Endothelial cell of umbilical vein (primary cell): Measurements from ENCODE around the gene NCK2. TPM values are rescaled to one million over a fixed set of nuclear protein-coding genes. Genes with fewer than 3 reads are reported as not detected.
"Not testable (repeated sequence)": the region's sequence is repeated elsewhere in the genome, so short reads cannot be mapped to it uniquely, and the experiment has no call there.

ENCODE experiments used
- BruUV-seq: library from RNA; stranded (reverse); fragments of 400-500 nt; replicated peaks from 2 replicates; lab custom pipeline; 2021; lab: Mats Ljungman, UMichigan
- CTCF ChIA-PET: fragments of 300-600, 350-600 bp; sonication (Branson Sonifier 250); formaldehyde crosslinking; loops from one replicate; lab custom pipeline; 2021; ENCODE audit warnings: antibody characterized with exemption, inconsistent platforms; lab: Charles Lee
- POLR2A ChIA-PET: fragments of 300-600, 350-600 bp; sonication (Branson Sonifier 250); formaldehyde crosslinking; loops from one replicate; lab custom pipeline; 2021; ENCODE audit warnings: antibody characterized with exemption, inconsistent platforms; lab: Charles Lee
- DNase-seq: peaks from one replicate; pipeline ENCODE4 v3.0.0-alpha.2; 2011; ENCODE audit warnings: low read depth, low spot score
- FAIRE-seq: peaks from 2 replicates; lab custom pipeline; 2011; peaks lifted over from hg19 to GRCh38; lab: Jason Lieb, UNC
- H2AFZ ChIP-seq: 2 replicates; pipeline ENCODE4 v1.6.0; 2012; ENCODE audit warnings: low read depth, low read length, control low read depth, inconsistent platforms
- H3K27ac ChIP-seq: 2 replicates; pipeline ENCODE4 v1.5.1; 2011; ENCODE audit warnings: low read depth, mild to moderate bottlenecking, control low read depth, low read length, moderate library complexity; ENCODE audit not compliant: insufficient read depth
- H3K27me3 ChIP-seq, 2 experiments: 2 replicates each; pipeline versions ENCODE4 v1.6.0 to v1.6.1; 2011; ENCODE audit warnings: low read length in 2 of 2, mixed read lengths in 1 of 2; ENCODE audit not compliant: control insufficient read depth in 2 of 2, insufficient read depth in 2 of 2
- H3K36me3 ChIP-seq, 2 experiments: 2 replicates in 1 of 2; 3 replicates in 1 of 2; pipeline ENCODE4 v1.5.1; 2011; ENCODE audit warnings: low read length in 2 of 2, mild to moderate bottlenecking in 1 of 2, moderate library complexity in 1 of 2; ENCODE audit not compliant: control insufficient read depth in 2 of 2, insufficient read depth in 2 of 2; ENCODE audit errors: extremely low read depth in 1 of 2
- H3K4me1 ChIP-seq: 3 replicates; pipeline ENCODE4 v1.5.1; 2011; ENCODE audit warnings: mild to moderate bottlenecking, low read length; ENCODE audit not compliant: control insufficient read depth, insufficient read depth; ENCODE audit errors: extremely low read depth
- H3K4me2 ChIP-seq: 2 replicates; pipeline ENCODE4 v1.6.1; 2011; ENCODE audit warnings: low read length, control low read depth, mixed read lengths; ENCODE audit not compliant: insufficient read depth
- H3K4me3 ChIP-seq, 3 experiments: fragments of 200-600 bp in 1 of 3; sonication (generic), shearing (Covaris generic) in 1 of 3; replicated peaks in 1 of 3; 2 replicates each; pipeline ENCODE4 v1.5.1; 2011 to 2016; ENCODE audit warnings: control low read depth in 3 of 3, low read length in 3 of 3, mild to moderate bottlenecking in 2 of 3, inconsistent platforms in 1 of 3, low read depth in 1 of 3, moderate library complexity in 1 of 3; ENCODE audit not compliant: insufficient read depth in 1 of 3
- H3K79me2 ChIP-seq: 2 replicates; pipeline ENCODE4 v1.6.0; 2012; ENCODE audit warnings: low read length, inconsistent platforms; ENCODE audit not compliant: control insufficient read depth, insufficient read depth
- H3K9ac ChIP-seq: replicated peaks from 2 replicates; pipeline ENCODE3; 2011; ENCODE audit warnings: low read length, control low read depth; ENCODE audit not compliant: insufficient read depth; ENCODE audit errors: extremely low read depth
- H3K9me1 ChIP-seq: replicated peaks from 3 replicates; pipeline ENCODE4 v1.6.0; 2011; ENCODE audit warnings: mild to moderate bottlenecking, low read length; ENCODE audit not compliant: control insufficient read depth, insufficient read depth; ENCODE audit errors: extremely low read depth
- H3K9me3 ChIP-seq: replicated peaks from 2 replicates; pipeline ENCODE4 v1.5.1; 2012; ENCODE audit warnings: low read length, inconsistent platforms; ENCODE audit not compliant: control insufficient read depth, insufficient read depth
- H4K20me1 ChIP-seq: replicated peaks from 2 replicates; pipeline ENCODE3; 2011; ENCODE audit warnings: mild to moderate bottlenecking, low read length; ENCODE audit not compliant: control insufficient read depth, insufficient read depth; ENCODE audit errors: extremely low read depth
- EZH2 ChIP-seq: IDR thresholded peaks from 2 replicates; pipeline ENCODE4 v1.6.1; 2012; ENCODE audit warnings: borderline replicate concordance, low read depth, mild to moderate bottlenecking, moderate library complexity, low read length, inconsistent platforms; ENCODE audit not compliant: severe bottlenecking
- FOS ChIP-seq: IDR thresholded peaks from 2 replicates; pipeline ENCODE4 v1.6.1; 2011; ENCODE audit warnings: mild to moderate bottlenecking, low read length, moderate library complexity, borderline replicate concordance; ENCODE audit not compliant: insufficient read depth
- GATA2 ChIP-seq: IDR thresholded peaks from 2 replicates; pipeline ENCODE4 v1.7.0; 2011; ENCODE audit warnings: low read depth, mild to moderate bottlenecking, moderate library complexity, mixed read lengths, low read length; ENCODE audit not compliant: insufficient read length, insufficient read depth
- JUN ChIP-seq: IDR thresholded peaks from 2 replicates; pipeline ENCODE4 v1.6.1; 2011; ENCODE audit warnings: borderline replicate concordance, low read depth; ENCODE audit not compliant: insufficient read length, insufficient read depth
- MYC ChIP-seq: IDR thresholded peaks from one replicate; pipeline ENCODE4 v1.6.1; 2011; ENCODE audit warnings: mild to moderate bottlenecking, low read depth, low read length
- POLR2A ChIP-seq: IDR thresholded peaks from 2 replicates; pipeline ENCODE4 v1.6.1; 2012; ENCODE audit warnings: low read depth, mild to moderate bottlenecking, control low read depth, low read length
- POLR2AphosphoS5 ChIP-seq: IDR thresholded peaks from 2 replicates; pipeline ENCODE4 v1.6.1; 2012; ENCODE audit warnings: low read depth, mild to moderate bottlenecking, control low read depth, low read length, moderate library complexity; ENCODE audit not compliant: insufficient read depth
- dilution Hi-C: fragments of 300-500 bp; cut with MboI; formaldehyde crosslinking; loops from one replicate; pipeline ENCODE4 v1.15.0; 2019; ENCODE audit warnings: low sequenced_read_pairs; ENCODE audit not compliant: extremely low pct_ligation_motif_present
- intact Hi-C: fragments of 100-400 bp; cut with micrococcal nuclease; formaldehyde crosslinking; loops from one replicate; pipeline ENCODE4 v1.10.0; 2022
- polyA plus RNA-seq, 4 experiments: library from polyadenylated mRNA; depleted of rRNA in 3 of 4; stranded (reverse) in 3 of 4; unstranded in 1 of 4; fragments of >200 nt; gene quantifications; 2 replicates each; pipeline versions ENCODE4 v1.2.1 to v1.2.3, GENCODE V29; 2011 to 2012; ENCODE audit warnings: missing spikeins in 1 of 4
- total RNA-seq: library from RNA; stranded (reverse); gene quantifications from 2 replicates; pipeline ENCODE4 v1.2.3, GENCODE V29; 2021
- TF ChIP-seq, protein P1 (sequence below): IDR thresholded peaks from 2 replicates; pipeline ENCODE4 v1.6.1; 2011; ENCODE audit not compliant: insufficient read depth, insufficient read length
- TF ChIP-seq, protein P2 (sequence below), 2 donors: IDR thresholded peaks; 1 replicate in 1 of 2; 2 replicates in 1 of 2; pipeline ENCODE4 v1.5.1; 2011; ENCODE audit warnings: low read length in 2 of 2, mild to moderate bottlenecking in 2 of 2, moderate library complexity in 2 of 2, control low read depth in 1 of 2, inconsistent platforms in 1 of 2, low read depth in 1 of 2; ENCODE audit not compliant: insufficient read depth in 1 of 2; ENCODE audit errors: extremely low read depth in 1 of 2

Gene NCK2
- total and polyA plus RNA-seq, 2 donors (not counting 3 experiments of a cell fraction or from before 2014, with no cell fraction given): 23.8 to 39.1 TPM

DNA sequence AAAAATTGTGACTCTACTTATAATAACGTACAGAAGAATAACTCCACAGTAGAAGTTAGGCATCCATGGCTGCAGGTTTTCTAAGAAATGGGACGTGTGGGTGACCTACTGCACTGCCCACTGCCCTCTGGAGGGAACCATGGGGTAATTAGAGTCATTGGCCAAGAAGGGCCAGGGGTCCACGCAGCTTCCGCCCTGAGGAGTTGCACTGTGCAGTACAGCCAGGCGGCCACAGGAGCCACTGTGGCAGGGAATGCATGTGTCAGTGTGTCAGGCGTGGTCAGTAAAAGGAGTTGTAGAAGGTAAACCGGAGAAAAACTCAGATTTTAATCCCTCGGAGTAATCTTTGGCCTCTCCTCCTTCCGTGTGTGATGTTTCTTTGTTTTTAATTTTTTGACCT, 24.8 kb downstream of the NCK2 start:
- no peak overlapping the region for H3K4me2 ChIP-seq
- CTCF ChIA-PET: interaction anchor here (0.8 to 1.5 kb wide), 3 partner anchors 12 to 21 kb away, joined by 3 to 4 read pairs (median 4); no protein-coding TSS in a partner anchor
- H2AFZ ChIP-seq: no peak overlapping the region
- intact Hi-C loops: no loop called here
- POLR2A ChIA-PET: no interaction called here
- H3K9ac ChIP-seq: no peak overlapping the region
- no peaks in the 10 kb centered on the region for H3K27me3 ChIP-seq
- TF ChIP-seq JUN: no peak
- no TSS peak for BruUV-seq
- H3K27ac ChIP-seq: no peak overlapping the region
- H3K4me3 ChIP-seq: no peak overlapping the region
- FAIRE-seq: no peak
- H3K36me3 ChIP-seq: peaks cover 0 to 2% of the 10 kb centered on the region in 2 experiments
- peaks cover 2% of the 10 kb centered on the region for H4K20me1 ChIP-seq
- no peaks in the 10 kb centered on the region for H3K4me1 ChIP-seq
- no peak for DNase-seq
- H3K9me3 ChIP-seq: no peaks in the 10 kb centered on the region
- no peaks in the 10 kb centered on the region for H3K9me1 ChIP-seq
- H3K79me2 ChIP-seq: peaks cover 19% of the 10 kb centered on the region
- dilution Hi-C loops: no loop called here

DNA sequence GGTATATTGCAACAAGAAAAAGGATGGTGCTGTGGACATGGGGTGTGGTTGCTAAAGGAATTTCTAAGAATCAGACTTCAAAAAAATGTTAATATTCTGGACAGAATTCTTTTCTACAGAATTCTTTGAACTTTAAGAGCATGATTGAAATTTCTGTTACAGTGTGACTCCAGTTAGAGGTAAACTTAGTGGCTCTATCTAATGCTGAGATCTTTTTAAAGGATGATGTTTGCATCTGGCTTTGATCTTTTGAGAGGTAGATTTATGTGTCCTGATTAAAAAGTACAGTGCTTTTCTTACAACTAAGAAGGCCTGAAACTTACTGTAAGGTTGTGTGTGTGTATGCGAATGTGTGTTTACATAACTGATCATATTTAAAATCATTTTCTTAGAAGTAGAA, 25.4 kb downstream of the NCK2 start:
- Histone ChIP-seq H3K27me3 (no peaks in the 10 kb centered on the region), H3K4me1 (no peaks in the 10 kb centered on the region), H3K9ac (no peak overlapping the region), H4K20me1 (peaks cover 2% of the 10 kb centered on the region), H3K4me3 (no peak overlapping the region), H3K27ac (no peak overlapping the region), H3K9me1 (no peaks in the 10 kb centered on the region), H2AFZ (no peak overlapping the region), H3K9me3 (no peaks in the 10 kb centered on the region), H3K4me2 (no peak overlapping the region), H3K36me3 (peaks cover 0 to 2% of the 10 kb centered on the region in 2 experiments), H3K79me2 (peaks cover 19% of the 10 kb centered on the region)
- TF ChIP-seq FOS (no peak), MYC (no peak), GATA2 (no peak), POLR2AphosphoS5 (no peak), EZH2 (no peak), POLR2A (no peak), JUN (no peak)
- TF ChIP-seq, protein P1, sequence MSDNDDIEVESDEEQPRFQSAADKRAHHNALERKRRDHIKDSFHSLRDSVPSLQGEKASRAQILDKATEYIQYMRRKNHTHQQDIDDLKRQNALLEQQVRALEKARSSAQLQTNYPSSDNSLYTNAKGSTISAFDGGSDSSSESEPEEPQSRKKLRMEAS: no peak
- TF ChIP-seq, protein P2, sequence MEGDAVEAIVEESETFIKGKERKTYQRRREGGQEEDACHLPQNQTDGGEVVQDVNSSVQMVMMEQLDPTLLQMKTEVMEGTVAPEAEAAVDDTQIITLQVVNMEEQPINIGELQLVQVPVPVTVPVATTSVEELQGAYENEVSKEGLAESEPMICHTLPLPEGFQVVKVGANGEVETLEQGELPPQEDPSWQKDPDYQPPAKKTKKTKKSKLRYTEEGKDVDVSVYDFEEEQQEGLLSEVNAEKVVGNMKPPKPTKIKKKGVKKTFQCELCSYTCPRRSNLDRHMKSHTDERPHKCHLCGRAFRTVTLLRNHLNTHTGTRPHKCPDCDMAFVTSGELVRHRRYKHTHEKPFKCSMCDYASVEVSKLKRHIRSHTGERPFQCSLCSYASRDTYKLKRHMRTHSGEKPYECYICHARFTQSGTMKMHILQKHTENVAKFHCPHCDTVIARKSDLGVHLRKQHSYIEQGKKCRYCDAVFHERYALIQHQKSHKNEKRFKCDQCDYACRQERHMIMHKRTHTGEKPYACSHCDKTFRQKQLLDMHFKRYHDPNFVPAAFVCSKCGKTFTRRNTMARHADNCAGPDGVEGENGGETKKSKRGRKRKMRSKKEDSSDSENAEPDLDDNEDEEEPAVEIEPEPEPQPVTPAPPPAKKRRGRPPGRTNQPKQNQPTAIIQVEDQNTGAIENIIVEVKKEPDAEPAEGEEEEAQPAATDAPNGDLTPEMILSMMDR (IDR thresholded peaks at IDR 0.05; ENCODE audit: extremely low read depth in 1 of 2, insufficient read depth in 1 of 2, low read depth in 1 of 2, low read length in 2 of 2): no peak
- DNase-seq (no peak), FAIRE-seq (peak; percentile 67)
- dilution Hi-C loops (no loop called here), intact Hi-C loops (no loop called here)
- BruUV-seq: no TSS peak
- ChIA-PET CTCF (no interaction called here), POLR2A (no interaction called here)

GRCh38 chr2:105771291-105771690, 26.6 kb downstream of the NCK2 start:
- H3K4me2 ChIP-seq, BruUV-seq, H3K9me3 ChIP-seq, FAIRE-seq, CTCF ChIA-PET, POLR2A ChIA-PET, H3K4me1 ChIP-seq, intact Hi-C loops, H4K20me1 ChIP-seq, H3K9ac ChIP-seq, H3K9me1 ChIP-seq, DNase-seq, H3K27ac ChIP-seq, H3K27me3 ChIP-seq, dilution Hi-C loops, H2AFZ ChIP-seq, H3K4me3 ChIP-seq, H3K36me3 ChIP-seq: not testable (repeated sequence)
- H3K79me2 ChIP-seq: peaks cover 26% of the 10 kb centered on the region
